Body of pancreas (tissue), 4 donors: ENCODE data around the gene RNGTT. TPM values are rescaled to one million over a fixed set of nuclear protein-coding genes. Genes with fewer than 3 reads are reported as not detected.

Source experiments
- ATAC-seq: fragments of 150-250 bp; one replicate; pipeline ENCODE4 v1.9.1; 2016
- DNase-seq, 4 donors: peaks; one replicate each; pipeline ENCODE4 v3.0.0-alpha.2; 2019
- H3K27ac ChIP-seq, 4 donors: fragments of 200-600 bp; sonication (generic); 1 replicate in 3 of 4; 2 replicates in 1 of 4; pipeline versions ENCODE4 v1.5.1 to v1.6.1; 2016 to 2019; ENCODE audit warnings: mild to moderate bottlenecking in 1 of 4, mixed read lengths in 1 of 4, moderate library complexity in 1 of 4
- H3K27me3 ChIP-seq, 2 donors: fragments of 200-600 bp; sonication (generic); one replicate each; pipeline ENCODE4 v1.6.0; 2016; ENCODE audit warnings: mild to moderate bottlenecking in 1 of 2
- H3K36me3 ChIP-seq, 2 donors: fragments of 200-600 bp; sonication (generic); replicated peaks in 1 of 2; 2 replicates each; pipeline ENCODE4 v1.5.1; 2016; ENCODE audit warnings: low read depth in 2 of 2; ENCODE audit not compliant: insufficient read depth in 1 of 2
- H3K4me1 ChIP-seq: fragments of 200-600 bp; sonication (generic); one replicate; pipeline ENCODE4 v1.6.0; 2016
- H3K4me3 ChIP-seq, 2 donors: fragments of 200-600 bp; sonication (generic); 1 replicate in 1 of 2; 2 replicates in 1 of 2; pipeline ENCODE4 v1.5.1; 2016 to 2019
- H3K9me3 ChIP-seq, 3 donors: fragments of 200-600 bp; sonication (generic); 1 replicate in 2 of 3; 2 replicates in 1 of 3; pipeline ENCODE4 v1.5.1; 2016
- POLR2A ChIP-seq, 3 donors: fragments of 450-650 bp; IDR thresholded peaks; one replicate each; pipeline ENCODE4 v1.6.1; 2016; ENCODE audit warnings: antibody characterized with exemption in 3 of 3, mild to moderate bottlenecking in 2 of 3
- WGBS, 2 donors: methylation state at CpG; one replicate each; pipeline ENCODE4 v1.1.5; 2017; 5-methylcytosine and 5-hydroxymethylcytosine counted together
- intact Hi-C: fragments of 100-400 bp; cut with DNase I; formaldehyde crosslinking; loops from one replicate; pipeline ENCODE4 v1.15.1; 2023
- total RNA-seq, 2 donors: library from RNA; depleted of rRNA; stranded (reverse); fragments of >200 nt; gene quantifications; one replicate each; pipeline ENCODE4 v1.1.0, GENCODE V29; 2016
- TF ChIP-seq, protein P1 (sequence below), 7 experiments: fragments of 450-650 bp in 4 of 7; fragments of 200-600 bp in 3 of 7; sonication (generic) in 3 of 7; IDR thresholded peaks; one replicate each; pipeline ENCODE4 v1.5.1; 2016 to 2019; ENCODE audit warnings: antibody characterized with exemption in 7 of 7

The RNGTT gene
- total RNA-seq, 2 donors from 2014 or later = 9.9 to 15.2 TPM

DNA sequence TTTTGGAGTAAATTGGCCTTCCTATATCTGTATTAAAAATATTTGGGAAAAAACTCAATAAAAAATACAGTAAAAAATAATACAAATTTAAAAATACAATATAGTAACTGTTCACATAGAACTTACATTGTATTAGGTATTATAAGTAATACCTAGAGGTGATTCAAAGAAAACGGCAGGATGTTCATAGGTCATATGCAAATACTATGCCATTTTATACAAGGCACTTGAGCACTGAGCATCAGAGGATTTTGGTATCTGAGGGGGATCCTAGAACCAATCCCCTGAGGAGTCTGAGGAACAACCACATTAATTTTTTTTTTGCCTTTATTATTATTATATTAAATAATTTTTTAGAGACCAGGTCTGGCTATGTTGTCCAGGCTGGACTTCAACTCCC, 41.7 kb downstream of the RNGTT start:
- Histone ChIP-seq H3K27me3 (no peaks in the 10 kb centered on the region), H3K36me3 (no peaks in the 10 kb centered on the region), H3K9me3 (no peaks in the 10 kb centered on the region), H3K4me1 (no peaks in the 10 kb centered on the region), H3K27ac (no peak overlapping the region), H3K4me3 (no peak overlapping the region)
- TF ChIP-seq, protein P1, sequence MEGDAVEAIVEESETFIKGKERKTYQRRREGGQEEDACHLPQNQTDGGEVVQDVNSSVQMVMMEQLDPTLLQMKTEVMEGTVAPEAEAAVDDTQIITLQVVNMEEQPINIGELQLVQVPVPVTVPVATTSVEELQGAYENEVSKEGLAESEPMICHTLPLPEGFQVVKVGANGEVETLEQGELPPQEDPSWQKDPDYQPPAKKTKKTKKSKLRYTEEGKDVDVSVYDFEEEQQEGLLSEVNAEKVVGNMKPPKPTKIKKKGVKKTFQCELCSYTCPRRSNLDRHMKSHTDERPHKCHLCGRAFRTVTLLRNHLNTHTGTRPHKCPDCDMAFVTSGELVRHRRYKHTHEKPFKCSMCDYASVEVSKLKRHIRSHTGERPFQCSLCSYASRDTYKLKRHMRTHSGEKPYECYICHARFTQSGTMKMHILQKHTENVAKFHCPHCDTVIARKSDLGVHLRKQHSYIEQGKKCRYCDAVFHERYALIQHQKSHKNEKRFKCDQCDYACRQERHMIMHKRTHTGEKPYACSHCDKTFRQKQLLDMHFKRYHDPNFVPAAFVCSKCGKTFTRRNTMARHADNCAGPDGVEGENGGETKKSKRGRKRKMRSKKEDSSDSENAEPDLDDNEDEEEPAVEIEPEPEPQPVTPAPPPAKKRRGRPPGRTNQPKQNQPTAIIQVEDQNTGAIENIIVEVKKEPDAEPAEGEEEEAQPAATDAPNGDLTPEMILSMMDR (IDR thresholded peaks at IDR 0.05) = no peak
- no peak for TF ChIP-seq POLR2A (IDR thresholded peaks at IDR 0.05)
- DNase-seq (no peak), ATAC-seq (no peak)
- 92 to 100% methylated on average over 1 of the region's 1 CpG for WGBS, 2 donors
- intact Hi-C loops = no loop called here

DNA sequence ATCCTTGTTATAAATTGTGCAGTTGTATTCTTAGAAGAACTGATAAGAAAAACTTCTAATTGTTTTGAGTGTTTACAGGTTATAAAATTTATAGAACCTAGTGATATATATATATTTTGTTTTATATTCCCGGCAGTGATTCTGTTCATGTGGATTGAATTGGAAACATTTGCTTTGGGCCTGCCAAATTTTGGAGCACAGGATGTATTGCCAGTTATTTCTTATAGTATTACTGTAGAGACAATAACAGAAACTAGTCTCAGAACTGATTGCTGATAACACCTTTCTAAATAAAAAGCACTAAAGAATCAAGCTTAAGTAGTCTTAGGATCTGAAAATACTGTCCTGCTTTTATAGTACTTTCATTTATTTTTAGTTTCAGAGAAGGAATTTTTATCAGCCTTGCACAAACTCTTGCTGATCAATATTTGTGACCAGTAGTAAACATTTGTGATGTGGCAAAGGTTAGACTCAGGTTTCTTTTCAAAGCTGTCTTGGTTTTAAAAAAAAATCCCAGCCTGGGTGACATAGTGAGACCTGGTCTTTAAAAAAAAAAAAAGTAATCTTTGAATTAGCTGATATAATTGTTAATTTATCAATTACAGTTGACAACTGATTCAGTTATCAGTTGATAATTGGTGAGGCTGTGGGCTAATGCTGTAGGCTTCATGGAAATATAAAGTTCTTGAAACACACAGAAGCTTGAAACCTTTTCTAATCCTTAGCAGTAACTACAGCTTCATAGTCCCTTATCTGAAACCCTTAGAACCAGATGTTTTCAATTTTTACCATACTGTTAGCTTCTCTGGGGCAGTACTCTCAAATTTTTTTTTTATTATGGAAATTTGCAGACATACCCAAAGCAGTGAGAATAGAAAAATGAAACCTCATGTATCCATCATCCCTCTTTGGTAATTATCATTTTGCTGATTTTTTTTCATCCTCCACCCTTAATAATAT, 42.4 kb downstream of the RNGTT start:
- WGBS, 2 donors = 85 to 100% methylated on average over 1 of the region's 1 CpG
- H3K27me3 ChIP-seq = no peaks in the 10 kb centered on the region
- H3K9me3 ChIP-seq = no peaks in the 10 kb centered on the region
- H3K36me3 ChIP-seq = no peaks in the 10 kb centered on the region
- no peak for TF ChIP-seq POLR2A (IDR thresholded peaks at IDR 0.05)
- TF ChIP-seq, protein P1 (IDR thresholded peaks at IDR 0.05) = no peak
- no peaks in the 10 kb centered on the region for H3K4me1 ChIP-seq
- no peak overlapping the region for H3K27ac ChIP-seq
- ATAC-seq (no peak), DNase-seq (no peak)
- no peak overlapping the region for H3K4me3 ChIP-seq
- intact Hi-C loops = no loop called here

DNA sequence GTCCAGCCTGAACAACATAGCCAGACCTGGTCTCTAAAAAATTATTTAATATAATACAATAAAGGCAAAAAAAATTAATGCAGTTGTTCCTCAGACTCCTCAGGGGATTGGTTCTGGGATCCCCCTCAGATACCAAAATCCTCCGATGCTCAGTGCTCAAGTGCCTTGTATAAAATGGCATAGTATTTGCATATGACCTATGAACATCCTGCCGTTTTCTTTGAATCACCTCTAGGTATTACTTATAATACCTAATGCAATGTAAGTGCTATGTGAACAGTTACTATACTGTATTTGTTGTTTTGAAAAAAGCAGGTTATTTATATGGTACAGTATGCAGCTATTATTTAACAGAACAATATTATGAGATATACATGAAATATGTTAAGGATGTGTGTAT, 43.3 kb downstream of the RNGTT start:
- no peak for ATAC-seq

DNA sequence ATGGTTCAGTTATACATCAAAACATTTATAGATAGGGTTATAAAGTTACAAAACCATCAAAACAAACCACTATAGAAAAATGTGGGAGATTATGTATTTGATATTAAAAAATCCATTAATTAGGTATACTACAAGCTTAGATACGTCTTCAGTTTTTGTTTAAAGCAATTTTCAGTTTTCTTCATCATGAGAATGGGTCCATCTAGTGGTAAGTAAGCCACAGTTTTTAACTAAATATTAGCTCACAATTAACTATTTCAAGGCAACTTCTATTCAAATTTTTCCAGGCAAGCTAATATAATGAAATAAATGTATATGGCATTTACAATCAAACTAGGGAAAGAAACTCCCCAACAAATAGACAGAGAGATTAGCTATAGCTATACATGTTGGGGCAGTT, 44.4 kb downstream of the RNGTT start:
- no peak for TF ChIP-seq POLR2A (IDR thresholded peaks at IDR 0.05)
- TF ChIP-seq, protein P1 (IDR thresholded peaks at IDR 0.05) = peak in 2 of 7 experiments; percentile 4 to 16
- intact Hi-C loops = no loop called here
- WGBS, 2 donors = 84 to 87% methylated on average over 1 of the region's 1 CpG
- Histone ChIP-seq H3K9me3 (no peaks in the 10 kb centered on the region), H3K4me1 (no peaks in the 10 kb centered on the region), H3K27ac (no peak overlapping the region), H3K27me3 (no peaks in the 10 kb centered on the region), H3K4me3 (no peak overlapping the region), H3K36me3 (no peaks in the 10 kb centered on the region)
- ATAC-seq (no peak), DNase-seq (no peak)

More for the DNA sequence above, 43.3 kb downstream of the RNGTT start:
- no peaks in the 10 kb centered on the region for H3K4me1 ChIP-seq
- no peak for DNase-seq
- 92 to 100% methylated on average over 2 of the region's 2 CpGs for WGBS, 2 donors
- intact Hi-C loops = no loop called here
- no peaks in the 10 kb centered on the region for H3K27me3 ChIP-seq
- TF ChIP-seq POLR2A (IDR thresholded peaks at IDR 0.05) = no peak
- TF ChIP-seq, protein P1 (IDR thresholded peaks at IDR 0.05) = no peak
- H3K27ac ChIP-seq = no peak overlapping the region
- no peaks in the 10 kb centered on the region for H3K36me3 ChIP-seq
- H3K4me3 ChIP-seq = no peak overlapping the region
- no peaks in the 10 kb centered on the region for H3K9me3 ChIP-seq
